Fibroblast of lung (primary cell): ENCODE measurements around the gene TMEM178B. TPM values are rescaled to one million over a fixed set of nuclear protein-coding genes. Genes with fewer than 3 reads are reported as not detected.

Source experiments
- DNase-seq, 2 donors: peaks; one replicate each; pipeline versions ENCODE4 v3.0.0 to v3.0.0-alpha.2; 2010; ENCODE audit warnings: low read depth in 2 of 2
- H2AFZ ChIP-seq: 2 replicates; pipeline ENCODE4 v1.5.1; 2012; ENCODE audit warnings: low read length, control low read depth, inconsistent platforms
- H3K27ac ChIP-seq: 2 replicates; pipeline ENCODE4 v1.5.1; 2011; ENCODE audit warnings: low read length, control low read depth; ENCODE audit not compliant: insufficient read depth
- H3K27me3 ChIP-seq: 2 replicates; pipeline ENCODE4 v1.5.1; 2011; ENCODE audit warnings: mild to moderate bottlenecking, low read length; ENCODE audit not compliant: control insufficient read depth, insufficient read depth
- H3K36me3 ChIP-seq: 2 replicates; pipeline ENCODE4 v1.5.1; 2011; ENCODE audit warnings: low read length; ENCODE audit not compliant: control insufficient read depth, insufficient read depth
- H3K4me1 ChIP-seq: 2 replicates; pipeline ENCODE4 v1.5.1; 2011; ENCODE audit warnings: low read length; ENCODE audit not compliant: control insufficient read depth, insufficient read depth; ENCODE audit errors: extremely low read depth
- H3K4me2 ChIP-seq: 2 replicates; pipeline ENCODE4 v1.5.1; 2011; ENCODE audit warnings: low read length, control low read depth; ENCODE audit not compliant: insufficient read depth; ENCODE audit errors: extremely low read depth
- H3K4me3 ChIP-seq, 4 experiments: fragments of 200-600 bp in 1 of 4; sonication (generic) in 1 of 4; replicated peaks in 1 of 4; 2 replicates each; pipeline ENCODE4 v1.5.1; 2011 to 2016; ENCODE audit warnings: low read length in 4 of 4, low read depth in 3 of 4, mild to moderate bottlenecking in 3 of 4, control low read depth in 2 of 4, inconsistent platforms in 1 of 4, mixed read lengths in 1 of 4; ENCODE audit not compliant: insufficient read depth in 1 of 4; ENCODE audit errors: control extremely low read depth in 1 of 4
- H3K79me2 ChIP-seq: 2 replicates; pipeline ENCODE4 v1.5.1; 2012; ENCODE audit warnings: mild to moderate bottlenecking, low read length, inconsistent platforms; ENCODE audit not compliant: control insufficient read depth, insufficient read depth
- H3K9ac ChIP-seq: 2 replicates; pipeline ENCODE4 v1.5.1; 2011; ENCODE audit warnings: mild to moderate bottlenecking, low read length, control low read depth; ENCODE audit not compliant: insufficient read depth
- H3K9me3 ChIP-seq: 2 replicates; pipeline ENCODE4 v1.5.1; 2012; ENCODE audit warnings: low read depth, low read length; ENCODE audit not compliant: control insufficient read depth, insufficient read depth
- H4K20me1 ChIP-seq: 2 replicates; pipeline ENCODE4 v1.5.1; 2011; ENCODE audit warnings: low read length; ENCODE audit not compliant: control insufficient read depth, insufficient read depth; ENCODE audit errors: extremely low read depth
- CTCF ChIP-seq, 2 donors: IDR thresholded peaks in 1 of 2; conservative IDR thresholded peaks in 1 of 2; 1 replicate in 1 of 2; 2 replicates in 1 of 2; pipeline ENCODE4 v1.5.1; 2011 to 2012; ENCODE audit warnings: low read length in 2 of 2, control low read depth in 1 of 2, inconsistent platforms in 1 of 2, low read depth in 1 of 2, mild to moderate bottlenecking in 1 of 2
- EZH2 ChIP-seq: IDR thresholded peaks from 2 replicates; pipeline ENCODE4 v1.5.1; 2012; ENCODE audit warnings: low read length, control low read depth, mild to moderate bottlenecking; ENCODE audit errors: missing control alignments
- polyA plus RNA-seq, 2 donors: library from polyadenylated mRNA; depleted of rRNA in 1 of 2; stranded (reverse) in 1 of 2; unstranded in 1 of 2; fragments of >200 nt; gene quantifications; 2 replicates each; pipeline ENCODE4 v1.2.1, GENCODE V29; 2011 to 2012; ENCODE audit warnings: missing spikeins in 1 of 2
- total RNA-seq: library from RNA; depleted of rRNA; stranded (reverse); fragments of >200 nt; gene quantifications from 2 replicates; pipeline ENCODE4 v1.2.1, GENCODE V29; 2014

TMEM178B gene
- total and polyA plus RNA-seq, 2 donors (not counting 1 experiment from before 2014, with no cell fraction given), result under 0.01 to 0.14 TPM

GRCh38 chr7:141142058-141142457, 68.2 kb downstream of the TMEM178B start:
- Histone ChIP-seq H3K36me3 (no peaks in the 10 kb centered on the region), H3K9me3 (no peaks in the 10 kb centered on the region), H4K20me1 (no peaks in the 10 kb centered on the region), H3K4me2 (no peak overlapping the region), H3K79me2 (no peaks in the 10 kb centered on the region), H3K4me1 (no peaks in the 10 kb centered on the region), H3K27me3 (no peaks in the 10 kb centered on the region), H3K9ac (no peak overlapping the region), H3K27ac (no peak overlapping the region), H3K4me3 (no peak overlapping the region), H2AFZ (no peak overlapping the region)
- no peak for TF ChIP-seq CTCF (conservative IDR thresholded peaks at IDR 0.05 in 1 of 2, IDR thresholded peaks at IDR 0.05 in 1 of 2; ENCODE audit: low read depth in 1 of 2, low read length in 2 of 2)
- TF ChIP-seq EZH2, result no peak
- no peak for DNase-seq

GRCh38 chr7:141144921-141145629, 71.2 kb downstream of the TMEM178B start:
- Histone ChIP-seq H3K9ac (no peak overlapping the region), H4K20me1 (no peaks in the 10 kb centered on the region), H3K36me3 (no peaks in the 10 kb centered on the region), H3K4me2 (no peak overlapping the region), H3K27me3 (no peaks in the 10 kb centered on the region), H3K4me3 (no peak overlapping the region), H3K4me1 (no peaks in the 10 kb centered on the region), H3K27ac (no peak overlapping the region), H3K9me3 (no peaks in the 10 kb centered on the region), H2AFZ (no peak overlapping the region), H3K79me2 (no peaks in the 10 kb centered on the region)
- DNase-seq, result no peak
- TF ChIP-seq EZH2 (no peak), CTCF (conservative IDR thresholded peaks at IDR 0.05 in 1 of 2, IDR thresholded peaks at IDR 0.05 in 1 of 2; ENCODE audit: low read depth in 1 of 2, low read length in 2 of 2) (no peak)

- no peak overlapping the region for H2AFZ ChIP-seq
These were observed 71.7 kb downstream of the TMEM178B start for GRCh38 chr7:141145630-141145982.

More at GRCh38 chr7:141145630-141145982, 71.7 kb downstream of the TMEM178B start:
- no peak for DNase-seq
- no peaks in the 10 kb centered on the region for H3K9me3 ChIP-seq
- no peak overlapping the region for H3K4me3 ChIP-seq
- no peaks in the 10 kb centered on the region for H4K20me1 ChIP-seq
- no peak overlapping the region for H3K9ac ChIP-seq
- no peaks in the 10 kb centered on the region for H3K79me2 ChIP-seq
- H3K4me1 ChIP-seq, result no peaks in the 10 kb centered on the region
- H3K4me2 ChIP-seq, result no peak overlapping the region
- H3K27me3 ChIP-seq, result no peaks in the 10 kb centered on the region
- H3K36me3 ChIP-seq, result no peaks in the 10 kb centered on the region
- TF ChIP-seq CTCF (conservative IDR thresholded peaks at IDR 0.05 in 1 of 2, IDR thresholded peaks at IDR 0.05 in 1 of 2; ENCODE audit: low read depth in 1 of 2, low read length in 2 of 2) (no peak), EZH2 (no peak)
- no peak overlapping the region for H3K27ac ChIP-seq
